Lower leg skin (tissue), 3 donors: Measurements from ENCODE around the gene FBLN2.

Experiments used
- CTCF ChIP-seq, 3 donors: fragments of 450-650 bp; IDR thresholded peaks; one replicate each; pipeline ENCODE4 v1.5.1; 2016; ENCODE audit warnings: antibody characterized with exemption in 3 of 3, mild to moderate bottlenecking in 3 of 3, moderate library complexity in 2 of 3
- POLR2A ChIP-seq, 2 donors: fragments of 450-650 bp; IDR thresholded peaks; one replicate each; pipeline ENCODE4 v1.6.1; 2016 to 2017; ENCODE audit warnings: antibody characterized with exemption in 2 of 2, mild to moderate bottlenecking in 1 of 2, moderate library complexity in 1 of 2

- no peak for TF ChIP-seq POLR2A (IDR thresholded peaks at IDR 0.05)
- no peak for TF ChIP-seq CTCF (IDR thresholded peaks at IDR 0.05)
Measured at GRCh38 chr3:13569641-13570390, 20.9 kb downstream of the FBLN2 start.
